ENCODE measurements around the gene UNC13C. TPM values are rescaled to one million over a fixed set of nuclear protein-coding genes. Genes with fewer than 3 reads are reported as not detected.

The UNC13C gene
- total and polyA plus RNA-seq, 8 donors, result 0.03 to 6.4 (median 2.3) TPM; not detected in 3

DNA sequence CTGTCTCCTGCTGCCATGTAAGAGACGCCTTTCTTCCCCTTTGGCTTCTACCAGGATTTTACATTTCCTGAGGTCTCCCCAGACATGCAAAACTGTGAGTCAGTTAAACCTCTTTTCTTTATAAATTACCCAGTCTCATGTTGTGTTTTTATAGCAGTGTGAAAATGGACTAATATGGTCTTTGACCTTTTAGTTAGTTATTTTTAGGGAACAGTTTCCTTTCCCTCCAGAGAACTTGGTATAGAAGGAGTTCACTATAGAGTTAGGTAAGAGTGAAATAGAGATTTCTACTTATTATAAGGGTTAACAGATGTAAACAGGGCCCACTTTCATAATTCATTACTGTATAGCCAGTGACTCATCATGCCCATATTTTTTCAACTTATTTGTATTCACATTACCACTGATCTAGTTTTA is 170.9 kb downstream of the UNC13C start:
- H3K9me3 ChIP-seq, result no peaks in the 10 kb centered on the region
- WGBS, 5 donors, result 68 to 81% (median 75%) methylated on average over 1 of the region's 1 CpG

DNA sequence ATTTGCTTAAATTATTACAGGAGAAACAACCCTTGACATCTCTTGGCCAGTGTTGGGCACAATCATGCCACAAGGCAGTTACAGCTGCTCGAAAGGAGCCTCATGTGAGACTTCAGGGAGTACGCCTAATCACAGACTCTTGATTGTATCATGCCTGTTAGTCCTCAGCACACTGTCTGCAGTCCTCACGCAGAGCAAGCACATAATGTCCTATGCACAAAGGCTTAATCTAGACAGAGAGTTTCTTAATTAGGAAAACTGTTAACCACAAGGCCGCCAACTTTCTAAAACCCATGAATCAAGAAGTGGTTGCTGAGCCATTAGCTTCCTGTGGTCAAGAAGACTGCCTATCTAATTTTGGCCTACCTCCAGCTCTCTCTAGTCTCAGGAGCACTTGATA is 172.0 kb downstream of the UNC13C start:
- TF ChIP-seq EP300 (IDR thresholded peaks at IDR 0.05) (no peak), CTCF (IDR thresholded peaks at IDR 0.05) (no peak), POLR2AphosphoS5 (IDR thresholded peaks at IDR 0.05) (no peak)
- intact Hi-C loops (cut with DNase I; ENCODE audit: low total_unique reads), result no loop called here
- WGBS, 5 donors, result 57 to 79% (median 64%) methylated on average over 4 of the region's 4 CpGs

More for the DNA sequence above, 170.9 kb downstream of the UNC13C start:
- TF ChIP-seq CTCF (IDR thresholded peaks at IDR 0.05) (no peak), POLR2A (IDR thresholded peaks at IDR 0.05) (no peak), POLR2AphosphoS5 (IDR thresholded peaks at IDR 0.05) (no peak)
- Histone ChIP-seq H3K27me3 (no peaks in the 10 kb centered on the region), H3K36me3 (no peaks in the 10 kb centered on the region), H3K27ac (no peak overlapping the region), H3K4me3 (no peak overlapping the region), H3K4me1 (no peaks in the 10 kb centered on the region)
- DNase-seq, result no peak
- intact Hi-C loops (cut with DNase I; ENCODE audit: low total_unique reads), result no loop called here

DNA sequence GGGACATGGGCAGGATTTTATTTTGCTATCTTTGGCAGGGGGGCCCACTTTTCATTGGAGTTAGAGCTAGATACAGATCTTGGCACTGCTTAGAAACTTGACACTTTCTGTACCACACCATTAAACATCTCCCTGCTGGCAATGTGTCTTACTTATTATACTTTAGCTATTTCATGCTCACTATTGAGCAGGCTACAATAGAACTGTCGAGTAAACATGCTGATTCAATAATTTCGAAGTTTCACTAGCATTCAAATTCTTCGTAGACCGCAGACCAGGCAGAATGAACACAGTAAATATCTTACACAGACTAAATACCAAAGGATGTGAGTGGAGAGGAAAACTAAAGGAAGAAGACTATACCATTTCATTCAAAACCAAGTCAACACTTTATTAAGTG is 180.8 kb downstream of the UNC13C start:
- H3K9me3 ChIP-seq, result no peaks in the 10 kb centered on the region
- intact Hi-C loops (cut with DNase I; ENCODE audit: low total_unique reads), result no loop called here
- no peaks in the 10 kb centered on the region for H3K27me3 ChIP-seq
- TF ChIP-seq POLR2AphosphoS5 (IDR thresholded peaks at IDR 0.05) (no peak), POLR2A (IDR thresholded peaks at IDR 0.05) (no peak)
- H3K27ac ChIP-seq, result no peak overlapping the region
- H3K36me3 ChIP-seq, result no peaks in the 10 kb centered on the region
- WGBS, 5 donors, result 71 to 84% (median 81%) methylated on average over 4 of the region's 4 CpGs
- H3K4me1 ChIP-seq, result no peaks in the 10 kb centered on the region
- H3K4me3 ChIP-seq, result no peak overlapping the region
- DNase-seq, result no peak

More for the DNA sequence above, 172.0 kb downstream of the UNC13C start:
- Histone ChIP-seq H3K27me3 (no peaks in the 10 kb centered on the region), H3K4me3 (no peak overlapping the region), H3K36me3 (no peaks in the 10 kb centered on the region), H3K4me1 (no peaks in the 10 kb centered on the region), H3K27ac (no peak overlapping the region), H3K9me3 (no peaks in the 10 kb centered on the region)
- no peak for DNase-seq

GRCh38 chr15:54187325-54187724 is 209.1 kb downstream of the UNC13C start:
- Histone ChIP-seq H3K9me3 (peaks cover 0 to 5% (median 0%) of the 10 kb centered on the region in 4 donors), H3K36me3 (no peaks in the 10 kb centered on the region), H3K27ac (no peak overlapping the region), H3K27me3 (no peaks in the 10 kb centered on the region), H3K4me3 (no peak overlapping the region), H3K4me1 (no peaks in the 10 kb centered on the region)
- DNase-seq, result no peak
- WGBS, 5 donors, result 70 to 75% (median 71%) methylated on average over 1 of the region's 1 CpG
- intact Hi-C loops (cut with DNase I; ENCODE audit: low total_unique reads), result no loop called here
- TF ChIP-seq CTCF (IDR thresholded peaks at IDR 0.05) (no peak), EP300 (IDR thresholded peaks at IDR 0.05) (no peak), POLR2AphosphoS5 (IDR thresholded peaks at IDR 0.05) (no peak), POLR2A (IDR thresholded peaks at IDR 0.05) (no peak)

GRCh38 chr15:54197995-54198394 is 219.8 kb downstream of the UNC13C start:
- H3K4me1 ChIP-seq, result no peaks in the 10 kb centered on the region
- 50 to 67% (median 57%) methylated on average over 1 of the region's 1 CpG; no CpG with 5 or more reads in 1 of the 5 donors for WGBS, 5 donors
- H3K9me3 ChIP-seq, result peaks cover 0 to 11% (median 0%) of the 10 kb centered on the region in 4 donors
- intact Hi-C loops (cut with DNase I; ENCODE audit: low total_unique reads), result no loop called here
- H3K27ac ChIP-seq, result no peak overlapping the region
- no peak for DNase-seq
- no peaks in the 10 kb centered on the region for H3K36me3 ChIP-seq
- H3K4me3 ChIP-seq, result no peak overlapping the region
- TF ChIP-seq POLR2AphosphoS5 (IDR thresholded peaks at IDR 0.05), result no peak
- no peak for TF ChIP-seq EP300 (IDR thresholded peaks at IDR 0.05)
- no peak for TF ChIP-seq POLR2A (IDR thresholded peaks at IDR 0.05)
- TF ChIP-seq CTCF (IDR thresholded peaks at IDR 0.05), result no peak
- H3K27me3 ChIP-seq, result peaks cover 0 to 5% (median 0%) of the 10 kb centered on the region in 3 donors
